C1 segment of cervical spinal cord (tissue), 14 donors: ENCODE data around the gene IMMP1L.

ENCODE experiments used
- DNase-seq, 14 donors: peaks; one replicate each; lab custom pipeline; 2025; lab: John Stamatoyannopoulos, UW

The IMMP1L gene

GRCh38 chr11:31477528-31478222 lies 31.7 kb downstream of the IMMP1L start:
- peak in 1 of 14 donors; percentile 64 for DNase-seq

- DNase-seq = no peak
Observed at GRCh38 chr11:31474083-31474482, 35.3 kb downstream of the IMMP1L start.

GRCh38 chr11:31464436-31464835 lies 45.0 kb downstream of the IMMP1L start:
- no peak for DNase-seq

GRCh38 chr11:31455177-31455576 lies 54.2 kb downstream of the IMMP1L start:
- no peak for DNase-seq

GRCh38 chr11:31450841-31451240 lies 58.6 kb downstream of the IMMP1L start:
- no peak for DNase-seq

GRCh38 chr11:31449040-31449439 lies 60.4 kb downstream of the IMMP1L start:
- DNase-seq = no peak

GRCh38 chr11:31445621-31446020 lies 63.8 kb downstream of the IMMP1L start:
- no peak for DNase-seq

GRCh38 chr11:31443802-31444201 lies 65.6 kb downstream of the IMMP1L start:
- DNase-seq = no peak

- no peak for DNase-seq
Observed at GRCh38 chr11:31442086-31442485, 67.3 kb downstream of the IMMP1L start.

GRCh38 chr11:31441296-31441695 lies 68.1 kb downstream of the IMMP1L start:
- no peak for DNase-seq

- DNase-seq = no peak
Observed at GRCh38 chr11:31437742-31438435, 71.5 kb downstream of the IMMP1L start.

- no peak for DNase-seq
Observed at GRCh38 chr11:31433851-31434250, 75.6 kb downstream of the IMMP1L start.

- no peak for DNase-seq
Observed at GRCh38 chr11:31424652-31425051, 84.8 kb downstream of the IMMP1L start.

- no peak for DNase-seq
Observed at GRCh38 chr11:31422703-31423102, 86.7 kb downstream of the IMMP1L start.

GRCh38 chr11:31421820-31422219 lies 87.6 kb downstream of the IMMP1L start:
- no peak for DNase-seq

GRCh38 chr11:31419669-31420068 lies 89.8 kb downstream of the IMMP1L start:
- no peak for DNase-seq

GRCh38 chr11:31419138-31419537 lies 90.3 kb downstream of the IMMP1L start:
- DNase-seq = no peak

- DNase-seq = no peak
Observed at GRCh38 chr11:31417816-31418215, 91.6 kb downstream of the IMMP1L start.

- DNase-seq = no peak
Observed at GRCh38 chr11:31417357-31417756, 92.1 kb downstream of the IMMP1L start.

- no peak for DNase-seq
Observed at GRCh38 chr11:31415435-31415834, 94.0 kb downstream of the IMMP1L start.

- no peak for DNase-seq
Observed at GRCh38 chr11:31414338-31414737, 95.1 kb downstream of the IMMP1L start.

GRCh38 chr11:31412946-31413345 lies 96.5 kb downstream of the IMMP1L start:
- DNase-seq = no peak

GRCh38 chr11:31408201-31408600 lies 101.2 kb downstream of the IMMP1L start:
- no peak for DNase-seq
